ENCODE measurements around the gene TRIM47. TPM values are rescaled to one million over a fixed set of nuclear protein-coding genes. Genes with fewer than 3 reads are reported as not detected.

TRIM47 gene
- total RNA-seq, 1 experiment from 2014 or later: 2.5 TPM

- Mint-ChIP-seq H3K4me3 (ENCODE audit: unreplicated experiment) (no peak overlapping the region), H3K4me1 (ENCODE audit: low read depth, unreplicated experiment) (peaks cover 22% of the 10 kb centered on the region), H3K36me3 (ENCODE audit: insufficient read depth, unreplicated experiment) (peaks cover 33% of the 10 kb centered on the region), H3K27me3 (ENCODE audit: insufficient read depth, unreplicated experiment) (no peaks in the 10 kb centered on the region), H3K27ac (ENCODE audit: unreplicated experiment) (no peak overlapping the region), H3K9me3 (ENCODE audit: unreplicated experiment) (no peaks in the 10 kb centered on the region)
- peaks cover 21% of the 10 kb centered on the region for H3K4me1 ChIP-seq
- intact Hi-C loops (cut with micrococcal nuclease; ENCODE audit: unreplicated experiment): no loop called here
- no peak for DNase-seq
- no peak overlapping the region for H3K4me3 ChIP-seq (ENCODE audit: low read depth, low read length)
- no peaks in the 10 kb centered on the region for H3K9me3 ChIP-seq
- ChIA-PET POLR2A (interaction anchor here (1.0 kb wide), 1 partner anchor 71 kb away, joined by 3 read pairs; no protein-coding TSS in a partner anchor), CTCF (no interaction called here)
- TF ChIP-seq CTCF (IDR thresholded peaks at IDR 0.05; ENCODE audit: insufficient read depth in 1 of 2, low read depth in 1 of 2, low read length in 1 of 2, severe bottlenecking in 1 of 2, unreplicated experiment in 1 of 2): no peak
- H3K27me3 ChIP-seq (replicated peaks; ENCODE audit: control insufficient read depth, insufficient read depth, low read length): no peaks in the 10 kb centered on the region
- BruUV-seq (replicated peaks): no TSS peak
- peaks cover 8% of the 10 kb centered on the region for H3K36me3 ChIP-seq (ENCODE audit: control insufficient read depth, insufficient read depth, low read length)
These were observed 27.3 kb downstream of the TRIM47 start for GRCh38 chr17:75850928-75851692.

GRCh38 chr17:75849724-75850123, 28.7 kb downstream of the TRIM47 start:
- BruUV-seq (replicated peaks): no TSS peak
- Mint-ChIP-seq H3K4me1 (ENCODE audit: low read depth, unreplicated experiment) (peaks cover 31% of the 10 kb centered on the region), H3K4me3 (ENCODE audit: unreplicated experiment) (no peak overlapping the region), H3K9me3 (ENCODE audit: unreplicated experiment) (no peaks in the 10 kb centered on the region), H3K36me3 (ENCODE audit: insufficient read depth, unreplicated experiment) (peaks cover 36% of the 10 kb centered on the region), H3K27ac (ENCODE audit: unreplicated experiment) (no peak overlapping the region), H3K27me3 (ENCODE audit: insufficient read depth, unreplicated experiment) (no peaks in the 10 kb centered on the region)
- no peak for DNase-seq
- CTCF ChIA-PET: no interaction called here
- peaks cover 35% of the 10 kb centered on the region for H3K4me1 ChIP-seq
- peaks cover 8% of the 10 kb centered on the region for H3K36me3 ChIP-seq (ENCODE audit: control insufficient read depth, insufficient read depth, low read length)
- H3K27me3 ChIP-seq (replicated peaks; ENCODE audit: control insufficient read depth, insufficient read depth, low read length): no peaks in the 10 kb centered on the region
- intact Hi-C loops (cut with micrococcal nuclease; ENCODE audit: unreplicated experiment): no loop called here
- no peaks in the 10 kb centered on the region for H3K9me3 ChIP-seq
- H3K4me3 ChIP-seq (ENCODE audit: low read depth, low read length): no peak overlapping the region
- TF ChIP-seq CTCF (IDR thresholded peaks at IDR 0.05; ENCODE audit: insufficient read depth in 1 of 2, low read depth in 1 of 2, low read length in 1 of 2, severe bottlenecking in 1 of 2, unreplicated experiment in 1 of 2): no peak
- POLR2A ChIA-PET: no interaction called here

GRCh38 chr17:75849279-75849646, 29.1 kb downstream of the TRIM47 start:
- BruUV-seq (replicated peaks): no TSS peak
- intact Hi-C loops (cut with micrococcal nuclease; ENCODE audit: unreplicated experiment): no loop called here
- Mint-ChIP-seq H3K27ac (ENCODE audit: unreplicated experiment) (no peak overlapping the region), H3K27me3 (ENCODE audit: insufficient read depth, unreplicated experiment) (no peaks in the 10 kb centered on the region), H3K4me3 (ENCODE audit: unreplicated experiment) (no peak overlapping the region), H3K4me1 (ENCODE audit: low read depth, unreplicated experiment) (peaks cover 29% of the 10 kb centered on the region), H3K36me3 (ENCODE audit: insufficient read depth, unreplicated experiment) (peaks cover 36% of the 10 kb centered on the region), H3K9me3 (ENCODE audit: unreplicated experiment) (no peaks in the 10 kb centered on the region)
- no peaks in the 10 kb centered on the region for H3K9me3 ChIP-seq
- CTCF ChIA-PET: no interaction called here
- peaks cover 37% of the 10 kb centered on the region for H3K4me1 ChIP-seq
- no peak overlapping the region for H3K4me3 ChIP-seq (ENCODE audit: low read depth, low read length)
- no peak for TF ChIP-seq CTCF (IDR thresholded peaks at IDR 0.05; ENCODE audit: insufficient read depth in 1 of 2, low read depth in 1 of 2, low read length in 1 of 2, severe bottlenecking in 1 of 2, unreplicated experiment in 1 of 2)
- H3K36me3 ChIP-seq (ENCODE audit: control insufficient read depth, insufficient read depth, low read length): peaks cover 8% of the 10 kb centered on the region
- no peaks in the 10 kb centered on the region for H3K27me3 ChIP-seq (replicated peaks; ENCODE audit: control insufficient read depth, insufficient read depth, low read length)
- no peak for DNase-seq
- POLR2A ChIA-PET: no interaction called here
